ENCODE results near the gene RSKR. TPM values are rescaled to one million over a fixed set of nuclear protein-coding genes. Genes with fewer than 3 reads are reported as not detected.

RSKR gene
- total RNA-seq, 1 experiment from 2014 or later, result 17.2 TPM

GRCh38 chr17:28612936-28613872, 781 bp downstream of the RSKR start:
- Histone ChIP-seq H3K27ac (ENCODE audit: low read length) (no peak overlapping the region), H3K27me3 (ENCODE audit: control insufficient read depth, insufficient read depth, low read length) (no peaks in the 10 kb centered on the region), H3K9me3 (ENCODE audit: control insufficient read depth, insufficient read depth, low read depth, low read length) (no peaks in the 10 kb centered on the region), H3K4me1 (ENCODE audit: control insufficient read depth, insufficient read depth, low read length) (no peaks in the 10 kb centered on the region), H3K36me3 (ENCODE audit: control insufficient read depth, insufficient read depth, low read length) (peaks cover 25% of the 10 kb centered on the region), H3K4me3 (ENCODE audit: low read depth in 2 of 2, low read length in 2 of 2) (no peak overlapping the region)
- ChIA-PET POLR2A (interaction anchor here (0.6 kb wide), 1 partner anchor 33 kb away, joined by 3 read pairs; no protein-coding TSS in a partner anchor), CTCF (interaction anchor here (0.6 to 1.2 kb wide), 3 partner anchors 10 to 477 kb away, joined by 3 read pairs; no protein-coding TSS in a partner anchor)
- ATAC-seq, result peak; percentile 57; the same call in 1 of the 2 replicates
- no TSS peak for BruUV-seq (replicated peaks)
- in situ Hi-C loops (cut with HindIII; ENCODE audit: low pct_unique_long_range_greater_than_20kb, low sequenced_read_pairs), result no loop called here
- no peak for TF ChIP-seq SIN3A (IDR thresholded peaks at IDR 0.05; ENCODE audit: borderline replicate concordance, insufficient read depth, low read depth, low read length)
- TF ChIP-seq, protein P1, sequence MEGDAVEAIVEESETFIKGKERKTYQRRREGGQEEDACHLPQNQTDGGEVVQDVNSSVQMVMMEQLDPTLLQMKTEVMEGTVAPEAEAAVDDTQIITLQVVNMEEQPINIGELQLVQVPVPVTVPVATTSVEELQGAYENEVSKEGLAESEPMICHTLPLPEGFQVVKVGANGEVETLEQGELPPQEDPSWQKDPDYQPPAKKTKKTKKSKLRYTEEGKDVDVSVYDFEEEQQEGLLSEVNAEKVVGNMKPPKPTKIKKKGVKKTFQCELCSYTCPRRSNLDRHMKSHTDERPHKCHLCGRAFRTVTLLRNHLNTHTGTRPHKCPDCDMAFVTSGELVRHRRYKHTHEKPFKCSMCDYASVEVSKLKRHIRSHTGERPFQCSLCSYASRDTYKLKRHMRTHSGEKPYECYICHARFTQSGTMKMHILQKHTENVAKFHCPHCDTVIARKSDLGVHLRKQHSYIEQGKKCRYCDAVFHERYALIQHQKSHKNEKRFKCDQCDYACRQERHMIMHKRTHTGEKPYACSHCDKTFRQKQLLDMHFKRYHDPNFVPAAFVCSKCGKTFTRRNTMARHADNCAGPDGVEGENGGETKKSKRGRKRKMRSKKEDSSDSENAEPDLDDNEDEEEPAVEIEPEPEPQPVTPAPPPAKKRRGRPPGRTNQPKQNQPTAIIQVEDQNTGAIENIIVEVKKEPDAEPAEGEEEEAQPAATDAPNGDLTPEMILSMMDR (IDR thresholded peaks at IDR 0.05), result peak; percentile 82
- DNase-seq (ENCODE audit: low read depth, low spot score), result peak; percentile 24
- intact Hi-C loops (cut with micrococcal nuclease; ENCODE audit: unreplicated experiment), result no loop called here

- in situ Hi-C loops (cut with HindIII; ENCODE audit: low pct_unique_long_range_greater_than_20kb, low sequenced_read_pairs), result no loop called here
- ATAC-seq (peak; percentile 3; the same call in 1 of the 2 replicates), DNase-seq (ENCODE audit: low read depth, low spot score) (no peak)
- H3K9me3 ChIP-seq (ENCODE audit: control insufficient read depth, insufficient read depth, low read depth, low read length), result no peaks in the 10 kb centered on the region
- ChIA-PET CTCF (interaction anchor here (1.2 kb wide), 1 partner anchor 10 kb away, joined by 3 read pairs; no protein-coding TSS in a partner anchor), POLR2A (interaction anchor here (0.6 kb wide), 1 partner anchor 32 kb away, joined by 3 read pairs; no protein-coding TSS in a partner anchor)
- no peak for TF ChIP-seq SIN3A (IDR thresholded peaks at IDR 0.05; ENCODE audit: borderline replicate concordance, insufficient read depth, low read depth, low read length)
- TF ChIP-seq, protein P1 (IDR thresholded peaks at IDR 0.05), result no peak
- no peak for TF ChIP-seq TCF7L2 (IDR thresholded peaks at IDR 0.05; ENCODE audit: low read depth, low read length)
- TF ChIP-seq REST (IDR thresholded peaks at IDR 0.05; ENCODE audit: insufficient read depth in 1 of 2, low read depth in 2 of 2, low read length in 1 of 2), result no peak
- TF ChIP-seq POLR2AphosphoS5 (IDR thresholded peaks at IDR 0.05; ENCODE audit: low read depth, low read length), result no peak; the same call in 1 of the 2 replicates
- H3K27me3 ChIP-seq (ENCODE audit: control insufficient read depth, insufficient read depth, low read length), result no peaks in the 10 kb centered on the region
- no TSS peak for BruUV-seq (replicated peaks)
- peaks cover 23% of the 10 kb centered on the region for H3K36me3 ChIP-seq (ENCODE audit: control insufficient read depth, insufficient read depth, low read length)
- H3K4me1 ChIP-seq (ENCODE audit: control insufficient read depth, insufficient read depth, low read length), result no peaks in the 10 kb centered on the region
- intact Hi-C loops (cut with micrococcal nuclease; ENCODE audit: unreplicated experiment), result no loop called here
- no peak overlapping the region for H3K27ac ChIP-seq (ENCODE audit: low read length)
- no peak overlapping the region for H3K4me3 ChIP-seq (ENCODE audit: low read depth in 2 of 2, low read length in 2 of 2)
Observed at GRCh38 chr17:28612531-28612930, 1.5 kb downstream of the RSKR start.
